Testis (tissue), 2 donors: ENCODE results near the gene FOXO1.

ENCODE experiments used
- CTCF ChIP-seq, 3 experiments: fragments of 450-650 bp in 2 of 3; fragments of 200-600 bp in 1 of 3; sonication (generic) in 1 of 3; IDR thresholded peaks; one replicate each; pipeline ENCODE4 v1.5.1; 2016 to 2019; ENCODE audit warnings: antibody characterized with exemption in 3 of 3, mild to moderate bottlenecking in 2 of 3, moderate library complexity in 1 of 3
- POLR2A ChIP-seq: fragments of 450-650 bp; IDR thresholded peaks from one replicate; pipeline ENCODE4 v1.6.1; 2017; ENCODE audit warnings: antibody characterized with exemption, mild to moderate bottlenecking, moderate library complexity

GRCh38 chr13:40515702-40516101 is 150.7 kb downstream of the FOXO1 start:
- TF ChIP-seq CTCF (IDR thresholded peaks at IDR 0.05), result no peak
- no peak for TF ChIP-seq POLR2A
